Measurements from ENCODE around the gene PHC2. TPM values are rescaled to one million over a fixed set of nuclear protein-coding genes. Genes with fewer than 3 reads are reported as not detected.

PHC2 gene
- total and polyA plus RNA-seq, 2 of the 13 experiments (the other 11 are each of a cell fraction or from before 2014, with no cell fraction given) = 52.5 to 84.9 TPM

GRCh38 chr1:33287317-33287716, 143.6 kb downstream of the PHC2 start:
- ATAC-seq (no peak), FAIRE-seq (no peak), DNase-seq (ENCODE audit: low spot score) (no peak)
- no peak overlapping the region for H3K27ac ChIP-seq (ENCODE audit: extremely low read length, insufficient read depth, low read length)
- in situ Hi-C loops (cut with HindIII; ENCODE audit: extremely low pct_ligation_motif_present, low pct_unique_long_range_greater_than_20kb) = no loop called here
- no peaks in the 10 kb centered on the region for H3K27me3 ChIP-seq (ENCODE audit: control insufficient read depth in 1 of 2, insufficient read depth in 2 of 2, low read length in 2 of 2)
- no peaks in the 10 kb centered on the region; the same call in 1 of the 2 replicates for H3K4me1 ChIP-seq (ENCODE audit: insufficient read depth, low read length)
- BruUV-seq (replicated peaks) = no TSS peak
- no peak overlapping the region for H3K4me3 ChIP-seq (replicated peaks in 1 of 3; ENCODE audit: insufficient read depth in 1 of 3, low read depth in 2 of 3, low read length in 3 of 3)
- ChIA-PET POLR2A (no interaction called here), CTCF (ENCODE audit: low intra/inter-chr PET ratio, low total read pairs) (no interaction called here)
- no peak overlapping the region for H2AFZ ChIP-seq (ENCODE audit: low read length)
- no peaks in the 10 kb centered on the region for H4K20me1 ChIP-seq (ENCODE audit: insufficient read depth, low read length)
- no peak overlapping the region for H3K9ac ChIP-seq (ENCODE audit: insufficient read depth, low read depth, low read length)
- H3K79me2 ChIP-seq (ENCODE audit: insufficient read depth, low read length) = no peaks in the 10 kb centered on the region
- H3K9me3 ChIP-seq (ENCODE audit: low read length) = no peaks in the 10 kb centered on the region
- no peak overlapping the region for H3K4me2 ChIP-seq (ENCODE audit: low read depth, low read length)
- peaks cover 5 to 28% of the 10 kb centered on the region in 2 experiments; a peak in 4 of 5 replicates for H3K36me3 ChIP-seq (replicated peaks in 1 of 2; ENCODE audit: control insufficient read depth in 1 of 2, insufficient read depth in 2 of 2, low read length in 2 of 2)
- WGBS (ENCODE audit: low lambda C conversion rate) = 87% methylated on average over 2 of the region's 2 CpGs
- intact Hi-C loops (cut with micrococcal nuclease; ENCODE audit: unreplicated experiment) = no loop called here
- TF ChIP-seq CERS6 (CRISPR knock-in tag; IDR thresholded peaks at IDR 0.05) (no peak), REST (IDR thresholded peaks at IDR 0.05; ENCODE audit: borderline replicate concordance in 1 of 2, low read depth in 1 of 2, low read length in 2 of 2) (no peak), KAT2B (IDR thresholded peaks at IDR 0.05; ENCODE audit: borderline replicate concordance, low read depth, low read length) (no peak), PREB (CRISPR knock-in tag; IDR thresholded peaks at IDR 0.05) (no peak), KDM2A (CRISPR knock-in tag; IDR thresholded peaks at IDR 0.05; ENCODE audit: borderline replicate concordance, low read depth) (no peak), MXI1 (IDR thresholded peaks at IDR 0.05; ENCODE audit: borderline replicate concordance, low read depth, low read length) (no peak), SIX4 (CRISPR knock-in tag; IDR thresholded peaks at IDR 0.05) (no peak), ZNF883 (CRISPR knock-in tag; IDR thresholded peaks at IDR 0.05; ENCODE audit: not compliant biosample characterization) (no peak), MIXL1 (CRISPR knock-in tag; IDR thresholded peaks at IDR 0.05) (no peak), DMTF1 (CRISPR knock-in tag; IDR thresholded peaks at IDR 0.05) (no peak), ZBTB38 (CRISPR knock-in tag; IDR thresholded peaks at IDR 0.05) (no peak)

Measured in HepG2 (cell line).